Breast epithelium (tissue), 3 donors: ENCODE results near the gene RPAP2.

ENCODE experiments used
- POLR2AphosphoS5 ChIP-seq, 3 donors: sonication (generic); formaldehyde crosslinking; IDR thresholded peaks; one replicate each; pipeline ENCODE4 v1.6.1; 2017; ENCODE audit warnings: antibody characterized with exemption in 3 of 3
- TF ChIP-seq, protein P1 (sequence below), 3 donors: fragments of 450-650 bp; IDR thresholded peaks; one replicate each; pipeline ENCODE4 v1.5.1; 2016 to 2017; ENCODE audit warnings: antibody characterized with exemption in 3 of 3, mild to moderate bottlenecking in 3 of 3, moderate library complexity in 3 of 3

DNA sequence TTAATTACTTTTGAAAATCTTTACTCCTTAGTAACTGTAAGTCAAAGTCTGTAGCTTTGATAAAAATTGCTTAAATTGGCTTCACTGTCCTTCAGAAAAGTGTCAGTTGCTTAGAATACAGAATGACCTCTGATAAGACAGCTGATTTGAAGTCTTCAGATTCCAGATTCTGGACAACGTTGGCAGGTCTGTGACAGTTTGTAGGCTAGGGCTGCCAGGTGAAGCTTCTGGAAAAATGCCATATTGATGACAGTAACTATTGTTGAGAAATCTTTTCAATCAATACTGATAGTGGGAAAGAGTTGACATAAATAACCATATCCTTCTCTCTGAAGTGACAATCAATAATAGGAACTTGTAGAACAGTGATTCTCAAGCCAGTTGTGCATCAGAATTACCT is 41.3 kb downstream of the RPAP2 start:
- TF ChIP-seq, protein P1, sequence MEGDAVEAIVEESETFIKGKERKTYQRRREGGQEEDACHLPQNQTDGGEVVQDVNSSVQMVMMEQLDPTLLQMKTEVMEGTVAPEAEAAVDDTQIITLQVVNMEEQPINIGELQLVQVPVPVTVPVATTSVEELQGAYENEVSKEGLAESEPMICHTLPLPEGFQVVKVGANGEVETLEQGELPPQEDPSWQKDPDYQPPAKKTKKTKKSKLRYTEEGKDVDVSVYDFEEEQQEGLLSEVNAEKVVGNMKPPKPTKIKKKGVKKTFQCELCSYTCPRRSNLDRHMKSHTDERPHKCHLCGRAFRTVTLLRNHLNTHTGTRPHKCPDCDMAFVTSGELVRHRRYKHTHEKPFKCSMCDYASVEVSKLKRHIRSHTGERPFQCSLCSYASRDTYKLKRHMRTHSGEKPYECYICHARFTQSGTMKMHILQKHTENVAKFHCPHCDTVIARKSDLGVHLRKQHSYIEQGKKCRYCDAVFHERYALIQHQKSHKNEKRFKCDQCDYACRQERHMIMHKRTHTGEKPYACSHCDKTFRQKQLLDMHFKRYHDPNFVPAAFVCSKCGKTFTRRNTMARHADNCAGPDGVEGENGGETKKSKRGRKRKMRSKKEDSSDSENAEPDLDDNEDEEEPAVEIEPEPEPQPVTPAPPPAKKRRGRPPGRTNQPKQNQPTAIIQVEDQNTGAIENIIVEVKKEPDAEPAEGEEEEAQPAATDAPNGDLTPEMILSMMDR (IDR thresholded peaks at IDR 0.05): no peak
- no peak for TF ChIP-seq POLR2AphosphoS5 (IDR thresholded peaks at IDR 0.05)
